Myocyte (in vitro differentiated cells): ENCODE results near the gene SPATC1L. TPM values are rescaled to one million over a fixed set of nuclear protein-coding genes. Genes with fewer than 3 reads are reported as not detected.

Source experiments
- DNase-seq: peaks from one replicate; pipeline ENCODE4 v3.0.0-alpha.2; 2012; ENCODE audit warnings: low read depth
- total RNA-seq: library from RNA; depleted of rRNA; stranded (reverse); fragments of >200 nt; gene quantifications from 2 replicates; pipeline ENCODE4 v1.2.3, GENCODE V29; 2014

Gene SPATC1L
- total RNA-seq, 1 donor from 2014 or later: 16.8 TPM

- no peak for DNase-seq
These were observed 31.3 kb upstream of the SPATC1L start for GRCh38 chr21:46215436-46216131.

- DNase-seq: peak; percentile 63
These were observed 30.4 kb upstream of the SPATC1L start for GRCh38 chr21:46214478-46215340.

- no peak for DNase-seq
These were observed 29.5 kb upstream of the SPATC1L start for GRCh38 chr21:46213620-46214286.

GRCh38 chr21:46212721-46213484 lies 28.6 kb upstream of the SPATC1L start:
- DNase-seq: no peak

GRCh38 chr21:46211786-46212720 lies 27.8 kb upstream of the SPATC1L start:
- peak; percentile 46 for DNase-seq

GRCh38 chr21:46211376-46211775 lies 27.1 kb upstream of the SPATC1L start:
- DNase-seq: no peak

GRCh38 chr21:46210378-46211136 lies 26.3 kb upstream of the SPATC1L start:
- DNase-seq: no peak

GRCh38 chr21:46208761-46209721 lies 24.8 kb upstream of the SPATC1L start:
- peak; percentile 44 for DNase-seq

- DNase-seq: peak; percentile 89
These were observed 23.8 kb upstream of the SPATC1L start for GRCh38 chr21:46207920-46208591.

GRCh38 chr21:46207006-46207919 lies 23.0 kb upstream of the SPATC1L start:
- DNase-seq: no peak

- no peak for DNase-seq
These were observed 22.1 kb upstream of the SPATC1L start for GRCh38 chr21:46206163-46207005.

GRCh38 chr21:46205766-46206162 lies 21.5 kb upstream of the SPATC1L start:
- DNase-seq: no peak

- no peak for DNase-seq
These were observed 20.9 kb upstream of the SPATC1L start for GRCh38 chr21:46205166-46205565.

GRCh38 chr21:46203203-46203600 lies 18.9 kb upstream of the SPATC1L start:
- DNase-seq: no peak

- no peak for DNase-seq
These were observed 18.4 kb upstream of the SPATC1L start for GRCh38 chr21:46202592-46203202.
